KMS-11 (cell line): ENCODE data around the gene CA12.

Experiments
- H2AFZ ChIP-seq: fragments of 200-600 bp; sonication (generic); 2 replicates; pipeline ENCODE4 v1.6.1; 2016; ENCODE audit warnings: antibody characterized with exemption, mixed run types, low read depth
- H3K27ac ChIP-seq: fragments of 200-600 bp; sonication (generic); 2 replicates; pipeline ENCODE4 v1.6.1; 2016; ENCODE audit warnings: mild to moderate bottlenecking, mixed run types
- H3K27me3 ChIP-seq: fragments of 200-600 bp; sonication (generic); 2 replicates; pipeline ENCODE4 v1.6.1; 2017; ENCODE audit warnings: mild to moderate bottlenecking, low read depth, mixed run types, moderate library complexity; ENCODE audit not compliant: insufficient read depth
- H3K36me3 ChIP-seq: fragments of 200-600 bp; sonication (generic); 2 replicates; pipeline ENCODE4 v1.6.1; 2017; ENCODE audit warnings: mild to moderate bottlenecking, mixed run types; ENCODE audit not compliant: insufficient read depth
- H3K4me1 ChIP-seq: fragments of 200-600 bp; sonication (generic); 2 replicates; pipeline ENCODE4 v1.6.1; 2016; ENCODE audit warnings: mild to moderate bottlenecking, low read depth, mixed run types; ENCODE audit not compliant: poor library complexity, severe bottlenecking
- H3K4me2 ChIP-seq: fragments of 200-600 bp; sonication (generic); 2 replicates; pipeline ENCODE4 v1.7.0; 2016; ENCODE audit warnings: mild to moderate bottlenecking, mixed run types
- H3K4me3 ChIP-seq: fragments of 200-600 bp; sonication (generic); IDR thresholded peaks from 2 replicates; pipeline ENCODE4 v1.6.1; 2017; ENCODE audit warnings: low read depth, low read length, mixed read lengths; ENCODE audit not compliant: insufficient read depth
- H3K79me2 ChIP-seq: fragments of 200-600 bp; sonication (generic); 2 replicates; pipeline ENCODE4 v1.6.1; 2016; ENCODE audit warnings: low read depth, mixed run types; ENCODE audit not compliant: insufficient read depth
- H3K9ac ChIP-seq: fragments of 200-600 bp; sonication (generic); 2 replicates; pipeline ENCODE4 v1.6.1; 2016; ENCODE audit warnings: mild to moderate bottlenecking, mixed run types
- H4K20me1 ChIP-seq: fragments of 200-600 bp; sonication (generic); 2 replicates; pipeline ENCODE4 v1.6.1; 2016; ENCODE audit warnings: mild to moderate bottlenecking, mixed run types; ENCODE audit not compliant: insufficient read depth
- TF ChIP-seq, protein P1 (sequence below): fragments of 200-600 bp; sonication (generic); conservative IDR thresholded peaks from 2 replicates; pipeline ENCODE4 v1.6.1; 2017; ENCODE audit warnings: low read depth, mild to moderate bottlenecking, antibody characterized with exemption, low read length, moderate library complexity, mixed read lengths

Gene CA12

DNA sequence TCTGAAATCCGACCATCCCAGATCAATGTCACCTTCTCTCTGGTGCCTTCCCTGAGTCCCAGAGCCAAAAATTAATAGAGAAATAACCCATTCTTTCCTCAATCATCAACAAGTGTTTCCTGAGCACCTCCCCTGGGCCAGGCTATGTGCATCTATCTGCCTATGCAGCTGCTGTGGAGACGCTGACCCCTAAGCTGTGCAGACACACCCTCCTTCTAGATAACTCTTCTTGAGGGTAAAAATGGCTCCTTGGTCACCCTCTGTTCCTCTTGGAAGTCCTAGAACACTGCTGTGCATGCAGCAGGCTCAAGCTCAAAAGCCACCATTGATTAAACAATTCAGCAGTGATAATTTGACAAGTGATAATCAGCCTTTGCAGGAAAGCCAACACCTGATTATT lies 18.4 kb downstream of the CA12 start:
- TF ChIP-seq, protein P1, sequence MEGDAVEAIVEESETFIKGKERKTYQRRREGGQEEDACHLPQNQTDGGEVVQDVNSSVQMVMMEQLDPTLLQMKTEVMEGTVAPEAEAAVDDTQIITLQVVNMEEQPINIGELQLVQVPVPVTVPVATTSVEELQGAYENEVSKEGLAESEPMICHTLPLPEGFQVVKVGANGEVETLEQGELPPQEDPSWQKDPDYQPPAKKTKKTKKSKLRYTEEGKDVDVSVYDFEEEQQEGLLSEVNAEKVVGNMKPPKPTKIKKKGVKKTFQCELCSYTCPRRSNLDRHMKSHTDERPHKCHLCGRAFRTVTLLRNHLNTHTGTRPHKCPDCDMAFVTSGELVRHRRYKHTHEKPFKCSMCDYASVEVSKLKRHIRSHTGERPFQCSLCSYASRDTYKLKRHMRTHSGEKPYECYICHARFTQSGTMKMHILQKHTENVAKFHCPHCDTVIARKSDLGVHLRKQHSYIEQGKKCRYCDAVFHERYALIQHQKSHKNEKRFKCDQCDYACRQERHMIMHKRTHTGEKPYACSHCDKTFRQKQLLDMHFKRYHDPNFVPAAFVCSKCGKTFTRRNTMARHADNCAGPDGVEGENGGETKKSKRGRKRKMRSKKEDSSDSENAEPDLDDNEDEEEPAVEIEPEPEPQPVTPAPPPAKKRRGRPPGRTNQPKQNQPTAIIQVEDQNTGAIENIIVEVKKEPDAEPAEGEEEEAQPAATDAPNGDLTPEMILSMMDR = no peak
- Histone ChIP-seq H3K4me2 (no peak overlapping the region), H3K4me1 (no peaks in the 10 kb centered on the region), H3K27me3 (no peaks in the 10 kb centered on the region), H3K9ac (no peak overlapping the region), H3K4me3 (no peak overlapping the region), H3K27ac (no peak overlapping the region), H4K20me1 (no peaks in the 10 kb centered on the region), H3K79me2 (no peaks in the 10 kb centered on the region), H2AFZ (no peak overlapping the region), H3K36me3 (no peaks in the 10 kb centered on the region)

DNA sequence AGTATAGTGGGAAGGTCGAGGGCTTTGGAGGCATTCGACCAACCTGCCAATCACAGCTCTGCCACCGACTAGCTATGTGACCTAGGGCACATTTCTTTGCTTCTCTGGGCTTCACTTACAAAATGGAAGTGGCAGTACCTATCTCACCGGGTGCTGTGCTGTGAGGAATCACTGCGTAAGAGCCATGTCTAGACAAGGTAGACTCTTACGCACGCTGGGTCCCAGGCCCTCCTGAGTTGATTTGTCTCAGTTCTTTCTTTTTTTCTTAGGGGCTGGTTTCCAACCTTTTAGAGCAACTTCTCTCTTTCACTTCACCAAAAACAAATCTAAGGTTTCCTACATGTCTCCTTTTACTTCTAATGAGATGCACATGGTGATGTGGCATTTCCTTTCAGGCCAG lies 18.8 kb downstream of the CA12 start:
- Histone ChIP-seq H2AFZ (no peak overlapping the region), H3K9ac (no peak overlapping the region), H3K27ac (no peak overlapping the region), H4K20me1 (no peaks in the 10 kb centered on the region), H3K4me3 (no peak overlapping the region), H3K4me2 (no peak overlapping the region), H3K4me1 (no peaks in the 10 kb centered on the region), H3K79me2 (no peaks in the 10 kb centered on the region), H3K36me3 (no peaks in the 10 kb centered on the region), H3K27me3 (no peaks in the 10 kb centered on the region)
- TF ChIP-seq, protein P1 = no peak

DNA sequence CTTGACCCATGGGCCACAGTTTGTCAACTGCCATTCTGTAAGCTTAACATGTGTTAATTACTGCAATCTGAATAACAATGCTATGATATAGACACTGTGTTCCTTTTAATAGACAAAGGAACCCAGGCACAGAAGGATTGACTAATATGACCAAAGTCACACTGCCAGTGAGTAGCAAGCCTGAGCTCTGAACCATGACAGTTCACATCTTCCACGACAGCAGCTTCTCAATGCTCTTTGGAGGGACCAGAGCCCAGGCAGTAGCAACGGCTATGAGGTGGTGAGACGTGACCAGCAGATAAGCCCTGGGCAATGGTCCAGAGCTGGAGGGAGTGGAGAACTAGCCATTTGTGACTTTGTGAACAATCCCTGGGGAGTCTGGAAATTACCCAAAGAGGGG lies 19.4 kb downstream of the CA12 start:
- Histone ChIP-seq H2AFZ (no peak overlapping the region), H3K4me2 (no peak overlapping the region), H3K27me3 (no peaks in the 10 kb centered on the region), H3K79me2 (no peaks in the 10 kb centered on the region), H3K4me1 (no peaks in the 10 kb centered on the region), H3K4me3 (no peak overlapping the region), H4K20me1 (no peaks in the 10 kb centered on the region), H3K9ac (no peak overlapping the region), H3K36me3 (no peaks in the 10 kb centered on the region), H3K27ac (no peak overlapping the region)
- TF ChIP-seq, protein P1 = no peak

DNA sequence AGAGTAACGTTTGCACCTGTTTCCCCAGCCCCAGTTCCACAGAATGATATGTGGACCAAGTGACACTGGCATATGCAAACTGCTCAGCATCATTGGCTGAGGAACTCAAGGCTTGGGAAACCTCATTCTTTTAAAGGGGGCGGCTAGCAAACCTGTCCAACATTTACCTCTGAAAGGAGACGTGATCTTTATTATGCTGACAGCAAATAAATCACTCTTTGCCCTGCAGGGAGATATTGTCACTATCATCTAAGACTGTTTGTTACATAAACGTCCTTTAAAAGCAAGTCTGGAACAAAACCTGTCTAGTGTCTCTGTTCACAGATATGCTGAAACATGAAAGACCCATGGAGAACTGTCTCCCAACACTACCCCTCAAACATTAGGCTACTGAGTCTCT lies 21.5 kb downstream of the CA12 start:
- TF ChIP-seq, protein P1 = no peak
- Histone ChIP-seq H2AFZ (no peak overlapping the region), H3K36me3 (no peaks in the 10 kb centered on the region), H3K4me3 (no peak overlapping the region), H3K79me2 (no peaks in the 10 kb centered on the region), H4K20me1 (no peaks in the 10 kb centered on the region), H3K27me3 (no peaks in the 10 kb centered on the region), H3K9ac (no peak overlapping the region), H3K27ac (no peak overlapping the region), H3K4me1 (no peaks in the 10 kb centered on the region), H3K4me2 (no peak overlapping the region)
